ENCODE results near the gene RTP3.
"Not testable (repeated sequence)": the region's sequence is repeated elsewhere in the genome, so short reads cannot be mapped to it uniquely, and the experiment has no call there.

The RTP3 gene

DNA sequence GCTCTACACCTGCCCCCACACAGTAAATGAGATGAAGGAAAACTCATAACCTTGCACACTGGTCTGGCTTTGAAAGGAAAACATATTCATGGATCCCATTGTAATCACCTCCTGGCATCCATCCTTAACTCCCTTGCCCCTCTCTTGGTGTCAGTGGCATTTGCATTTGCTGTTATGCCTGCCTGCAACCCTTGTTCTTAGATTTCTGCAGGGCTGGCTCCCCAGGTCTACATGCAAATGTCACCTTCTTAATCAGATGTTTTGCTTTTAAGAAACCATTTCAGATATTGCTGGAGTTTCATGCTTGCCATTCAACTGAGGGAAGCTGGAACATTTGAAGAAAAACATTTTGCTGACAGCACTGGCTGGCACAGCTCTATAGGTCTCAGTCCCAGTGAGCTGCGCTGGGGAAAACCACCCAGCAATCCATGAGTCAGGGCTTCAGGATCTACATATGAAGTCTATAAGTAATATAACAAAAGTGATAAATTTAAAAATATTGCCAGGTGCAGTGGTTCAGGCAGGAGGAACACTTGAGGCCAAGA lies 49.2 kb downstream of the RTP3 start:
- no peak for DNase-seq (ENCODE audit: low read depth)

DNA sequence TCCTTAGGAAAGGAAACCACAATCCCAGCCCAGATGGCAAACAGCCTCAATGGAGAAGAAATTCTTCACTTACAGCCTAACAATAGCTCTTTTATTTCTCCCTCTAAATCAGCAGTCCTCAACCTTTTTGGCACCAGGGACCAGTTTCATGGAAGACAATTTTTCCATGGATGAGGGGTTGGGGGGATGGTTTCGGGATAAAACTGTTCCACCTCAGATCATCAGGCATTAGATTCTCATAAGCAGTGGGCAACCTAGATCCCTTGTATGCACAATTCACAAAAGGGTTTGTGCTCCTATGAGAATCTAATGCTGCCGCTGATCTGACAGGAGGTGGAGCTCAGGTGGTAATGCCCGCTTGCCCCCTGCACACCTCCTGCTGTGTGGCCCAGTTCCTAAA lies 50.8 kb downstream of the RTP3 start:
- not testable (repeated sequence) for DNase-seq (ENCODE audit: low read depth)

DNA sequence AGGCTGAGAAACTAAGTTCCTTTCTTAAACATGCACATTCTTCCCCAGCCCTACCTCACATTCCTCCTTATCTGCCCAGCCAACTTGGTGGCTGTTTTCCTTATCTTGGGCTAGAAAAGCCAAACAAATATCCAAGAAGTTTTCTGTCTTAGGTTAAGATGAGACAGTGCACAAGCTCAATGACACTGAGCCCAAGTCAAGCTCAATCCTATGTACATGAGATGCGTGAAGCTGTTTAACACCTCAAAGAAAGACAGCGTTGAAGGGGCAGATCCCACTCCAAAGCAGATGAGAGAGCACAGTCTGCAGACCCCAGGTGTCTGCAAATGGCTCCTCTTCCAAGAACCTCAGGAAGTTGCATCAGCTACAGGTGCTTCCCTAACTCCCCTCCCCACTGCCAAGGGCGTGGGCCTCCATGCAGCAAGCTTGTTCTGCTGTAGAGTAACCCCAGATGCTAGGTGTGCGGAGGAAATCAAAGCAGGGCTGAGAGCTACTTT lies 51.7 kb downstream of the RTP3 start:
- no peak for DNase-seq (ENCODE audit: low read depth)

DNA sequence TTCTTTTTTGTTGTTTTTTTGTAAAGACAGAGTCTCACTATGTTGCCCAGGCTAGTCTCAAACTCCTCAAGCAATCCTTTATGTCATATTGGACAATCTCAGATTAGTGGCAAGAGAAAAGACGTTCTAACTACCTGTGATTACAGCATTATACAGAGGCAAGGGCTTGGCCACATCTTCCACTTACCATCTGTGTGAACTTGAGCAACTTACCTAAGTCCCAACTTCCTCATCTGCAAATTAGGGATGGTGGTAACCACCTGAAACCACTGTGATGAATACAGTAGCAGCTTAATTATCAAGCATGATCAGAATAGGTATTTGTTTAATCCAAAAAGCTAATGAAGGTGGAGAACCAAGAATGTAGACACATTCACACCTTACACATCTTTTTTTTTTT lies 52.2 kb downstream of the RTP3 start:
- no peak for DNase-seq (ENCODE audit: low read depth)

All from CMK (cell line).